LNCaP clone FGC (cell line): ENCODE data around the gene MRPS21.

Source experiments
- DNase-seq: peaks from one replicate; pipeline ENCODE4 v3.0.0-alpha.2; 2011; ENCODE audit warnings: low read depth
- H3K4me3 ChIP-seq: 2 replicates; pipeline ENCODE4 v1.5.1; 2011; ENCODE audit warnings: mild to moderate bottlenecking, low read depth, low read length, control low read depth
- TF ChIP-seq, protein P1 (sequence below): IDR thresholded peaks from 2 replicates; pipeline ENCODE4 v1.5.1; 2012; ENCODE audit warnings: mild to moderate bottlenecking; ENCODE audit not compliant: control insufficient read depth, insufficient read depth; ENCODE audit errors: extremely low read depth

Gene MRPS21

DNA sequence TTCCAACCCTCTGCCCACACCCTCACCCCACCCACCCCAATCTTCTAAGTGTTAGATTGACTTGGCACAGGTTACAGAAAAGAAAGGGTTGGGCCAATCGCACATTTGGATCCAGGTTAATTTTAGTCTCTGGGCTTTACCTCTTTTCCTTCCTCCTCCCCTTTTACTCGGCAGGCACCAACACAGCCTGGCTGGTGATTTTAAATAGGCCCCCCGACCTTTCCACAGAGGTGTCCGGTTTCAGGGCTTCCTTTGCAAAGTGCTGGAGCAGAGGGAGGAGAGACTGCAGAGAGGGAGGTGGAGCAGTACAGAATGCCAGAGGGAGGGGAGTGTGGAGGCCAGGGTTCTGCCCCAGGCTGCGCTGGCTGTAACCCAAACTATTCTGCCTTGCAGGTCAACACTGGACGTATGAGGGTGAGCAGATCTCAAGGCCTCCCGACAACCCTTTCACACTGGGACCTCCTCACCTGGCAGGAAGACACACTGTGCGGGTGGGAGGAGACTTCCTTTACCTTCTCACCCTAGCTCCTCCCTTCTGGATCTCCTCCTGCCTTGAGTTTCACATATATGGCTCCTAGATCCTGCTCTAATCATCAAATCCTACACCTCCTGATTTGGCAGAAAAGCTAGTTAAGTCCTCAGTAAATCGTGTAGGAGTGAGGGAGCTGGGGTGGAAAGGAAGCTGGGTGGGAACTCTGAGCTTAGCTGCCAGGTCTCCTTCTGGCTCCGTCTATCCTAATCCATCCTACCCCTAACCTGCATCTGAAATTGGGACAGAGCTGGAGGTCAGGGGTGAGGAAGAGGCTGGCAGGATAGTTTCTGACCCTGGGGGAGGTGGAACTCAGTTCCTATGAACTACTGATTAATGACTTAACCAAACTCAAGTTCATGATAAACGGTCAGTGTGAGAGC lies 33.6 kb upstream of the MRPS21 start:
- no peak overlapping the region for H3K4me3 ChIP-seq
- TF ChIP-seq, protein P1, sequence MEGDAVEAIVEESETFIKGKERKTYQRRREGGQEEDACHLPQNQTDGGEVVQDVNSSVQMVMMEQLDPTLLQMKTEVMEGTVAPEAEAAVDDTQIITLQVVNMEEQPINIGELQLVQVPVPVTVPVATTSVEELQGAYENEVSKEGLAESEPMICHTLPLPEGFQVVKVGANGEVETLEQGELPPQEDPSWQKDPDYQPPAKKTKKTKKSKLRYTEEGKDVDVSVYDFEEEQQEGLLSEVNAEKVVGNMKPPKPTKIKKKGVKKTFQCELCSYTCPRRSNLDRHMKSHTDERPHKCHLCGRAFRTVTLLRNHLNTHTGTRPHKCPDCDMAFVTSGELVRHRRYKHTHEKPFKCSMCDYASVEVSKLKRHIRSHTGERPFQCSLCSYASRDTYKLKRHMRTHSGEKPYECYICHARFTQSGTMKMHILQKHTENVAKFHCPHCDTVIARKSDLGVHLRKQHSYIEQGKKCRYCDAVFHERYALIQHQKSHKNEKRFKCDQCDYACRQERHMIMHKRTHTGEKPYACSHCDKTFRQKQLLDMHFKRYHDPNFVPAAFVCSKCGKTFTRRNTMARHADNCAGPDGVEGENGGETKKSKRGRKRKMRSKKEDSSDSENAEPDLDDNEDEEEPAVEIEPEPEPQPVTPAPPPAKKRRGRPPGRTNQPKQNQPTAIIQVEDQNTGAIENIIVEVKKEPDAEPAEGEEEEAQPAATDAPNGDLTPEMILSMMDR, result no peak
- DNase-seq, result peak; percentile 65

DNA sequence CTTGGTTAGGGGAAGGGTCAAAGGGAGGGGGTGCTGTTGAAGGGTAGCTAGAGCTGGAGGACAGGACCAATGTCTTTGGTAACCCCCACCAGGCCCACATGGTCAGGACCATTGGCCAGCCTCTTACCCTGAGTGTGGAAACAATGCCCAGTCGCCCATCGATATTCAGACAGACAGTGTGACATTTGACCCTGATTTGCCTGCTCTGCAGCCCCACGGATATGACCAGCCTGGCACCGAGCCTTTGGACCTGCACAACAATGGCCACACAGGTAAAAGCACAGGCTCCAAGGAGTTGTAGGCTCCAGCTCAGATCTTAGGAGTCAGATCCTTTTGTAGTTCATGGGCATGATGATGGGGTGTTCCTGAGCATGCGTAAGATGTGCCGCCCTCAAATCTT lies 32.3 kb upstream of the MRPS21 start:
- TF ChIP-seq, protein P1, result no peak
- no peak overlapping the region for H3K4me3 ChIP-seq
- DNase-seq, result no peak

DNA sequence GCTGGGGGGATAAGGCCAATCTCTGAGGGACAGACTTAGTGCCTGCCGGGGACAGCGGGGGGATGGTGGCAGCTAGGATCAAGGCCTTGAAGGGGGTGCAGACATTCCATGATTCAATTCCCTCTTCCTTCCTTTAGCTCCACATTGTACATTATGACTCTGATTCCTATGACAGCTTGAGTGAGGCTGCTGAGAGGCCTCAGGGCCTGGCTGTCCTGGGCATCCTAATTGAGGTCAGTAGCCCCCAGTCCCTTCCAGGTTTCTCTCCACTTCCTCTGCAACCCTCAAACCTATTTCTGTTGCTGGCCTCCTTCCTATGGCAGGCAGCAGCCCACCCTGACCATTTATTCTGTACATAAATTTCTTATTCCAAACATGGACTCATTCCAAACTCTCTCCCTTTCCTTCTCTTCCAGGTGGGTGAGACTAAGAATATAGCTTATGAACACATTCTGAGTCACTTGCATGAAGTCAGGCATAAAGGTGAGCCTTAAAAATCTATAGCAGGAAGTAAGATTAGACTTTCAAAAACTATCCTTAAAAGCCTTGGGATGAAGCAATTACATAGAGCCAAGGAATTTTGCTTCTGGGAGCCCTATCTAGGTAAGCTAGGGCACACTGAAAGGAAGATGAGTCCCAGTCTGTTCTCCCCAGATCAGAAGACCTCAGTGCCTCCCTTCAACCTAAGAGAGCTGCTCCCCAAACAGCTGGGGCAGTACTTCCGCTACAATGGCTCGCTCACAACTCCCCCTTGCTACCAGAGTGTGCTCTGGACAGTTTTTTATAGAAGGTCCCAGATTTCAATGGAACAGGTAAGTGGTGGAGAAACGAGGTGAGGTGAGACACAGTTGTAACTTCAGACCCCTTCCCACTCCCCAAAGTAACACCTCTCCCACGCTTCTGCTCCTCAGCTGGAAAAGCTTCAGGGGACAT lies 31.0 kb upstream of the MRPS21 start:
- TF ChIP-seq, protein P1, result no peak
- no peak for DNase-seq
- no peak overlapping the region for H3K4me3 ChIP-seq

DNA sequence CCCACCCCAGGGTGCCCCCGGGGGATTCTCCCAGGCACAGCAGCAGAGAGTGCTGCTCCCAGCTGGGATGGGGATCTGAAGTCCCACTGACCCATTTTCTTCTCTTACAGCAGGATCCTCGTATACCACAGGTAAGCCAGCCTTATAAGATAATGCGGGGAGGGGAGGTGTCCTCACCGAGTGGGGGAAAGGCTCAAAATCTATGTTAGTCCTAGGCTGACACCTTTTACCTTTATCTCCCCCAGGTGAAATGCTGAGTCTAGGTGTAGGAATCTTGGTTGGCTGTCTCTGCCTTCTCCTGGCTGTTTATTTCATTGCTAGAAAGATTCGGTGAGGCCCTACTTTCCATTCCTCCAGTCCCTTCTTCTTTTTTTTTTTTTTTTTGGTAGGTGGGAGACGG lies 30.1 kb upstream of the MRPS21 start:
- H3K4me3 ChIP-seq, result no peak overlapping the region
- DNase-seq, result no peak
- TF ChIP-seq, protein P1, result no peak

DNA sequence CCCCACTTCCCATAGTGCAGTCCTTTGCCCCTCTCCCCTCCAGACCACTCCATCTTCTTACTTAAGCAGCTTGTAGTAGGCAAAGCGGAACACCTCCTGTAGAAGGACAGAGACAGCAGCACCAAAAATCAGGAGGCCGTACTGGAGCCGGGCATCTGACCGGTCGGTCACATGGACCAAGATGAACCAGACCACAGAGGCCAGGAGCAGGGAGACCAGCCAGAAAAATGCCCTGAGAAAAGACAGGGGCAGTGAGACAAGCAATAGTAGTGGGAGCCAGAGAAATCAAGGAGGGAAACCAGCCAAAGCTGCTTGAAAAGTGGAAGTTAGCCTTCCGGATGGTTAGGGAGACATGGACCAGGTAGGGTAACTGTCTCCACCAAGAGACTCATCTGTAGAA lies 25.8 kb upstream of the MRPS21 start:
- DNase-seq, result no peak
- TF ChIP-seq, protein P1, result no peak
- peak overlapping the region; percentile 98 for H3K4me3 ChIP-seq

DNA sequence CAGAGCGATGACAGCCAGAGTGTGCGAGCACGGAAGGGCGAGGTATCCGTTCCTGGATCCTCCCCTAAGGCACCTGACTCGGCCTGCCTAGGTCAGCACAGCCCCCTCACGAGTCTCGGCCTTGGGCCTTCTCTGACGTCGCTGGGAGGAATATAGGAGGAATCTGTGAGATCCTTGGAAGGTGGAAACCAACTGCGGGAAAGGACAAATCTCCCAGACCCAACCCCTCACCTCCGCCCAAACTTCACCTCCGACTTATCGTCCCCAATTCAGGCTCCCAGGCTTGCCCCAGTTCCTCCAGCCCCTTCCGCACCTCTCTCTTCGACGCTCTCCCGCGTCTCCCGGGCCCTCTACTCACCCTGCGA lies 25.3 kb upstream of the MRPS21 start:
- TF ChIP-seq, protein P1, result no peak
- H3K4me3 ChIP-seq, result peak overlapping the region; percentile 98
- DNase-seq, result no peak
